ENCODE data around the gene PPP2CA.

GRCh38 chr5:134151723-134152122 is 74.2 kb downstream of the PPP2CA start:
- TF ChIP-seq CTCF (IDR thresholded peaks at IDR 0.05) (no peak), CEBPB (IDR thresholded peaks at IDR 0.05) (no peak), POLR2A (IDR thresholded peaks at IDR 0.05; ENCODE audit: low read length) (no peak)
- TF ChIP-seq, protein P1, sequence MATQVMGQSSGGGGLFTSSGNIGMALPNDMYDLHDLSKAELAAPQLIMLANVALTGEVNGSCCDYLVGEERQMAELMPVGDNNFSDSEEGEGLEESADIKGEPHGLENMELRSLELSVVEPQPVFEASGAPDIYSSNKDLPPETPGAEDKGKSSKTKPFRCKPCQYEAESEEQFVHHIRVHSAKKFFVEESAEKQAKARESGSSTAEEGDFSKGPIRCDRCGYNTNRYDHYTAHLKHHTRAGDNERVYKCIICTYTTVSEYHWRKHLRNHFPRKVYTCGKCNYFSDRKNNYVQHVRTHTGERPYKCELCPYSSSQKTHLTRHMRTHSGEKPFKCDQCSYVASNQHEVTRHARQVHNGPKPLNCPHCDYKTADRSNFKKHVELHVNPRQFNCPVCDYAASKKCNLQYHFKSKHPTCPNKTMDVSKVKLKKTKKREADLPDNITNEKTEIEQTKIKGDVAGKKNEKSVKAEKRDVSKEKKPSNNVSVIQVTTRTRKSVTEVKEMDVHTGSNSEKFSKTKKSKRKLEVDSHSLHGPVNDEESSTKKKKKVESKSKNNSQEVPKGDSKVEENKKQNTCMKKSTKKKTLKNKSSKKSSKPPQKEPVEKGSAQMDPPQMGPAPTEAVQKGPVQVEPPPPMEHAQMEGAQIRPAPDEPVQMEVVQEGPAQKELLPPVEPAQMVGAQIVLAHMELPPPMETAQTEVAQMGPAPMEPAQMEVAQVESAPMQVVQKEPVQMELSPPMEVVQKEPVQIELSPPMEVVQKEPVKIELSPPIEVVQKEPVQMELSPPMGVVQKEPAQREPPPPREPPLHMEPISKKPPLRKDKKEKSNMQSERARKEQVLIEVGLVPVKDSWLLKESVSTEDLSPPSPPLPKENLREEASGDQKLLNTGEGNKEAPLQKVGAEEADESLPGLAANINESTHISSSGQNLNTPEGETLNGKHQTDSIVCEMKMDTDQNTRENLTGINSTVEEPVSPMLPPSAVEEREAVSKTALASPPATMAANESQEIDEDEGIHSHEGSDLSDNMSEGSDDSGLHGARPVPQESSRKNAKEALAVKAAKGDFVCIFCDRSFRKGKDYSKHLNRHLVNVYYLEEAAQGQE (IDR thresholded peaks at IDR 0.05) = no peak
